ENCODE measurements around the gene SLIT3.

Gene SLIT3

DNA sequence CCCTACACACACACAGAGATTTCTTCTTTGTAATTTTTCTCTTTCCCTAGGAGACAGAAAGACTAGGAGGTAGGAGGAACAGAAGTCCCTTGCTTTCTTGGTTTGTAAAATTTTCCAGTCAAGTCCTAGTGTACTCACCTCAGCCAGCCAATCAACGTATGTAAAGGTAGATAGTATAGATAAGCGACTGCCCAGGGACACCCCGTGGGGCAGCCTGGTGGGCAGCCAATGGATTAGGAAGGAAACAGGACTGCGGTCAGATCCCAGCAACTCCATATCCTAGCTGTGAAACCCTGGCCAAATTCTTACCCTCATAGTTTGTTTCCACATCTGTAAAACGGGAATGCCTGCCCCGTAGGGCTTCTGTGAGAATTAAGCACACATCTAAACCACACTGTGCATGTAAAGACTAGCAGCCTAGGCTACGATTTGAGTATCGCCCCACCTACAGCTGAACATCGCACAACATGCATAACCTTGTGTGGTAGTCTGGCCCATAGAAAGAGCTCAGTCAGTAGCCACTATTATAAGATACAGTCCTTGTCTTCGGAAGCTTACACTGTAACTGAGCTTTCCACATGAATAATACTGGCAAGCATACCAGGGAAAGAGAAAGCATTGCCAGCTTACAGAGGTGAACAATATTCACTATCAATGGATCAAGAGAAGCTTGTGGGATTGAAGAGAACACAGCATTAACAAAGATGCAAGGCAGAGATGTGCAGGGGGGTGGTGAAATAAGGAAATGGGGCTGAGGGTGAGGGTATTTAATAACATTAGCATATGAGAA, 368.3 kb downstream of the SLIT3 start:
- TF ChIP-seq, protein P1, sequence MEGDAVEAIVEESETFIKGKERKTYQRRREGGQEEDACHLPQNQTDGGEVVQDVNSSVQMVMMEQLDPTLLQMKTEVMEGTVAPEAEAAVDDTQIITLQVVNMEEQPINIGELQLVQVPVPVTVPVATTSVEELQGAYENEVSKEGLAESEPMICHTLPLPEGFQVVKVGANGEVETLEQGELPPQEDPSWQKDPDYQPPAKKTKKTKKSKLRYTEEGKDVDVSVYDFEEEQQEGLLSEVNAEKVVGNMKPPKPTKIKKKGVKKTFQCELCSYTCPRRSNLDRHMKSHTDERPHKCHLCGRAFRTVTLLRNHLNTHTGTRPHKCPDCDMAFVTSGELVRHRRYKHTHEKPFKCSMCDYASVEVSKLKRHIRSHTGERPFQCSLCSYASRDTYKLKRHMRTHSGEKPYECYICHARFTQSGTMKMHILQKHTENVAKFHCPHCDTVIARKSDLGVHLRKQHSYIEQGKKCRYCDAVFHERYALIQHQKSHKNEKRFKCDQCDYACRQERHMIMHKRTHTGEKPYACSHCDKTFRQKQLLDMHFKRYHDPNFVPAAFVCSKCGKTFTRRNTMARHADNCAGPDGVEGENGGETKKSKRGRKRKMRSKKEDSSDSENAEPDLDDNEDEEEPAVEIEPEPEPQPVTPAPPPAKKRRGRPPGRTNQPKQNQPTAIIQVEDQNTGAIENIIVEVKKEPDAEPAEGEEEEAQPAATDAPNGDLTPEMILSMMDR (IDR thresholded peaks at IDR 0.05; ENCODE audit: low read depth, low read length, poor library complexity, severe bottlenecking): no peak
- TF ChIP-seq EZH2phosphoT487 (IDR thresholded peaks at IDR 0.05; ENCODE audit: borderline replicate concordance, low read length): no peak
- no peak overlapping the region for H3K4me2 ChIP-seq (ENCODE audit: low read length)
- no peaks in the 10 kb centered on the region for H3K79me2 ChIP-seq (ENCODE audit: control insufficient read depth, low read length)
- no peaks in the 10 kb centered on the region for H3K4me1 ChIP-seq (ENCODE audit: control insufficient read depth, low read length)
- H3K9me3 ChIP-seq (ENCODE audit: control insufficient read depth, insufficient read depth, low read length): no peaks in the 10 kb centered on the region
- no peaks in the 10 kb centered on the region for H3F3A ChIP-seq (ENCODE audit: control insufficient read depth, insufficient read depth)
- no peaks in the 10 kb centered on the region for H4K20me1 ChIP-seq (ENCODE audit: control insufficient read depth, insufficient read depth, low read depth, low read length)
- H3K9me2 ChIP-seq (replicated peaks; ENCODE audit: control insufficient read depth, low read length): no peaks in the 10 kb centered on the region
- H3K36me3 ChIP-seq (ENCODE audit: control insufficient read depth, low read length): no peaks in the 10 kb centered on the region
- no peak overlapping the region for H3K27ac ChIP-seq (ENCODE audit: low read depth, low read length)
- H3K27me3 ChIP-seq (ENCODE audit: control insufficient read depth, low read length): peaks cover 13% of the 10 kb centered on the region
- no peak overlapping the region for H3K4me3 ChIP-seq (ENCODE audit: low read length)

DNA sequence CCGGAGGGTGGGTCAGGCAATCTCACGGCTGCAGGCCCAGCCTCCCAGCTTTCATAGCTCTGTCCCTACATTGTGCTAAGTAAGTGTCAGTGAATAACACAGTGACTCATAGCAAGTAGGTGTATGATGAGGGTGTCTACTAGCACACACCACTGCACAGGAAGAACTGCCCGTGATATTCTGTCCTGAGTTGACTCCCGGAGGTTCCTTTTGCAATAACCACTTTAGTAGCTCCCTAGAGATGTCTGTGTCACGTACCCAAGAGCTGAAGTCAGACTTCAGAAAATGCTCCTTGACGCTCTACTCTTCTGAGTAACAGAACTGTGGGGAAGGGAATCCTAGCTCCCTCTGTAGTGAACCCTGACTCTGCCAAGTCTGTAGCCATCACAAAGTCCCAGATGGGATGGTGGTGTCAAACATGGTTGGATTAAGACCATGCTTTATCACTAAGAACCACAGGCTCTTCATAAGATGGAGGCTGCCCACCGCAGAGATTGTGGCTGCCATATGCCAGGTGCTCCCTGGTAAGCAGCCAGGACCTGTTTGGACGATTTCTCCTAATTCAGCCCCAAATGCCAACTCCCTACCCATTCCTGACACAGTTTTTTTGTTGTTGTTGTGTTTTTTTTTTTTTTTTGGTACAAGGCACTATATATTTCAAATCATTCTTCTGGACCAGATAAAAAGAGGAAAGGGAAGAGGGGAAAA, 369.1 kb downstream of the SLIT3 start:
- no peak overlapping the region for H3K4me2 ChIP-seq (ENCODE audit: low read length)
- TF ChIP-seq, protein P1 (IDR thresholded peaks at IDR 0.05; ENCODE audit: low read depth, low read length, poor library complexity, severe bottlenecking): no peak
- TF ChIP-seq EZH2phosphoT487 (IDR thresholded peaks at IDR 0.05; ENCODE audit: borderline replicate concordance, low read length): no peak
- peaks cover 13% of the 10 kb centered on the region for H3K27me3 ChIP-seq (ENCODE audit: control insufficient read depth, low read length)

DNA sequence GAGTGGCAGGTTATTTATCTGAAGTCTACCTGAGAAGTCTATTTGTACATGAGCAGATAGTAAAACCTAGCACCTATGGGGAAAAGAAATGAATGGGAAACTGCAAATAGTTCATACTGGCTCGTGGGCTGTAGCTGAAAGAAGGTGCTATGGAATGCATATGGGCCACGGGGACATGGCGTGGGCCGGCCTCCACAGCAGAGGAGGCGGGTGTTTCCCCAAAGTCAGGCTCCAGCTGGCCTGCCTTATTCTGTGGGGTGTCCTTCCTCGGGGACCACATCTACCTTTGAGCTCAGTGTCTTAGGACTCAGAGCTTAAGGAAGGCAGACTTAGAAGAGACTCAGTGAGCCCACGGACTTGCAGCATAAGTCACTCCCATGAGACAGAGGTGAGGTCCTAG, 371.3 kb downstream of the SLIT3 start:
- H3K4me3 ChIP-seq (ENCODE audit: low read length): no peak overlapping the region
- no peaks in the 10 kb centered on the region for H4K20me1 ChIP-seq (ENCODE audit: control insufficient read depth, insufficient read depth, low read depth, low read length)
- no peak for TF ChIP-seq EZH2phosphoT487 (IDR thresholded peaks at IDR 0.05; ENCODE audit: borderline replicate concordance, low read length)
- TF ChIP-seq, protein P1 (IDR thresholded peaks at IDR 0.05; ENCODE audit: low read depth, low read length, poor library complexity, severe bottlenecking): no peak
- no peak overlapping the region for H3K4me2 ChIP-seq (ENCODE audit: low read length)
- H3K4me1 ChIP-seq (ENCODE audit: control insufficient read depth, low read length): no peaks in the 10 kb centered on the region
- H3K79me2 ChIP-seq (ENCODE audit: control insufficient read depth, low read length): no peaks in the 10 kb centered on the region
- H3K9me2 ChIP-seq (replicated peaks; ENCODE audit: control insufficient read depth, low read length): no peaks in the 10 kb centered on the region
- H3F3A ChIP-seq (ENCODE audit: control insufficient read depth, insufficient read depth): no peaks in the 10 kb centered on the region
- H3K9me3 ChIP-seq (ENCODE audit: control insufficient read depth, insufficient read depth, low read length): no peaks in the 10 kb centered on the region
- H3K27ac ChIP-seq (ENCODE audit: low read depth, low read length): no peak overlapping the region
- no peaks in the 10 kb centered on the region for H3K36me3 ChIP-seq (ENCODE audit: control insufficient read depth, low read length)
- H3K27me3 ChIP-seq (ENCODE audit: control insufficient read depth, low read length): peaks cover 18% of the 10 kb centered on the region

More for the DNA sequence above, 369.1 kb downstream of the SLIT3 start:
- no peaks in the 10 kb centered on the region for H3K36me3 ChIP-seq (ENCODE audit: control insufficient read depth, low read length)
- no peaks in the 10 kb centered on the region for H4K20me1 ChIP-seq (ENCODE audit: control insufficient read depth, insufficient read depth, low read depth, low read length)
- H3K4me1 ChIP-seq (ENCODE audit: control insufficient read depth, low read length): no peaks in the 10 kb centered on the region
- no peak overlapping the region for H3K27ac ChIP-seq (ENCODE audit: low read depth, low read length)
- H3K9me2 ChIP-seq (replicated peaks; ENCODE audit: control insufficient read depth, low read length): no peaks in the 10 kb centered on the region
- no peaks in the 10 kb centered on the region for H3K9me3 ChIP-seq (ENCODE audit: control insufficient read depth, insufficient read depth, low read length)
- H3F3A ChIP-seq (ENCODE audit: control insufficient read depth, insufficient read depth): no peaks in the 10 kb centered on the region
- no peak overlapping the region for H3K4me3 ChIP-seq (ENCODE audit: low read length)
- H3K79me2 ChIP-seq (ENCODE audit: control insufficient read depth, low read length): no peaks in the 10 kb centered on the region

Measured in DOHH2 (cell line).